Left ventricle myocardium superior (tissue), 1 donor: ENCODE results near the gene CD81. TPM values are rescaled to one million over a fixed set of nuclear protein-coding genes. Genes with fewer than 3 reads are reported as not detected.
A peak's percentile ranks its signal among the peaks of the same experiment; 100 is the strongest.

ENCODE experiments used
- ATAC-seq: fragments of 200-7000 bp; cut with Tn5 transposase; one replicate; pipeline ENCODE4 v1.9.1; 2020; ENCODE audit warnings: mild to moderate bottlenecking, moderate library complexity
- DNase-seq: peaks from one replicate; pipeline ENCODE4 v3.0.0-alpha.2; 2020
- intact Hi-C: fragments of 100-400 bp; cut with micrococcal nuclease; formaldehyde crosslinking; loops from one replicate; pipeline ENCODE4 v1.11.0; 2022
- total RNA-seq: library from RNA; stranded (reverse); fragmentation: NEBNext Ultra II Directional; extraction: Animal tissue kit (Norgen Biotek cat#: 25700); gene quantifications from one replicate; pipeline ENCODE4 v1.2.1, GENCODE V29; 2021
- donor health status: DM: no; HTN: yes; CAD: no; lungs with severe emphysema.

CD81 gene
- total RNA-seq, 1 donor from 2014 or later: 653 TPM

DNA sequence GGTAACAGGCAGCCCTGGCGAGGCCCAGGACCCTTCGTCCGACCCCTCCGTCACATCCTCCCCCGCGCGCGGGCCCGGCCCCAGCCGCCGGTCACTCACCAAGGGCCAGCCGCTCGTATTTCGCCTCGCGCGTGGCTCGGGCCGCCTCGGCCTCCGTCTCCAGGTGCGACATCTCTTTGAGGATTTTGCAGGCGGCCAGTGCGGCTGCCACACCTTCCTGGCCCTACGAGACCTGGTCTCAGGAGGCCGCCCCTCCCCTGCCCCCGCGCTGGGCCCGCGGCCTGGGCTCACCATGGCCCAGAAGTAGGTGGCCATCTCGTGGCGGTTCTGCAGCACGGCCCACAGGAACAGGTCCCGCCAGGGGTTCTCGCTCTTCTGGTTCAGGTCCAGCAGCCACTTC lies 37.5 kb downstream of the CD81 start:
- ATAC-seq: no peak
- intact Hi-C loops: loop anchor here (10.0 kb wide), 1 partner anchor 220 kb away; no protein-coding TSS in a partner anchor
- no peak for DNase-seq

DNA sequence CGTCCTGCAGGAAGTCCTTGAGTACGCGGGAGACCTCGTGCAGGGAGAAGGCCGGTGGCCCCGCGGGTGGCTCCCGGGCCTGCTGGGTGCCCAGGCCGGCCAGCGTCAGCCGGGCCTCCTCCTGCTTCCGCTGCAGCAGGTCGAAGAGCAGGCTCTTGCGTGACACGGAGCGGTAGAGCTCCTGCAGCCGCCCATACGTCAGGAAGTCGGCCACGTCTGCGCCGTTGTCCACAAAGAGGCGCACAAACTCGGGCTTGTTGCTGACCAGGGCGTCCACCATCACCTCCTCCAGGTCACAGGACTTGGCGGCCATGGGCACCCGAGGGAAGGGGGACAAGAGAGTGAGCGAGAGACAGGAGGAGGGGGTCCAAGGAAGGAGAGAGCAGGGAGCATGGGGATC lies 38.1 kb downstream of the CD81 start:
- no peak for DNase-seq

DNA sequence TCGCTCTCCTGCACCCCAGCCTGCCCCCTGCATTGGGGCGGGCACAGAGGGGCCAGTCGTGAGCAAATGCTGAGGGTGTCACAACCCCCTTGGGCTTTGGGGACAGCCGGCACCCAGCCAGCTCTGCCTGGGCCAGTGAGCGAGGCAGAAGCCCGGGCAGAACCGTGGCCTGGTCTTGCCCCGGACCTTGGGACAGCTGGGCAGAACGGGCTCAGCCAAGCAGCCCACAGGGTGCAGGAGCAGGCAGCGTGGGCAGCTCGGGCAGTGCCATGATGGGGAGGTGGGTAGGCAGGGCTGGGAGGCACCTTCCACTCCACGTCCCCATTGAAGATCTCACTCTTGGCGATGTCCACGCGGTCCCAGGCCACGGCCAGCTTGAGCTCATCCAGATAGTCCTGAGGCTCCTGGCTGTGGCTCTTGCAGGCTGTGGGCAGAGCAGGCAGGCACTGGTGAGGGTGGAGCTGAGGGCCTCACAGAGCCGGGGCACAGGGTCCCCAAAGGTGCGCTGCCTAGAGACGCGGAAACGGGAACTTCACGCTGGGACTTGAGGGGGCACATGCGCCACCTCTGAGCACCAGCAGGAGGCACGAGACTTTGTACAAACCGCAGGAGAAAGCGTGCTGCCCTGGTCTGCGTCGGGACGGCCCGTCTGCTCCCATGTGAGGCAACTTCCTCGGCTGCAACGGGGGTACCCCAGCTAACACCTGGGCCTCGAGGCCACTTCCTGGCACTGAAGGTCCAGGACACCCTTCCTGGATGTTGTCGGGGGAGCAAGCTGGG lies 38.7 kb downstream of the CD81 start:
- DNase-seq: no peak
- intact Hi-C loops: loop anchor here (10.0 kb wide), 1 partner anchor 221 kb away; no protein-coding TSS in a partner anchor

More for the DNA sequence above, 38.1 kb downstream of the CD81 start:
- ATAC-seq: no peak
- intact Hi-C loops: loop anchor here (10.0 kb wide), 1 partner anchor 220 kb away; no protein-coding TSS in a partner anchor

DNA sequence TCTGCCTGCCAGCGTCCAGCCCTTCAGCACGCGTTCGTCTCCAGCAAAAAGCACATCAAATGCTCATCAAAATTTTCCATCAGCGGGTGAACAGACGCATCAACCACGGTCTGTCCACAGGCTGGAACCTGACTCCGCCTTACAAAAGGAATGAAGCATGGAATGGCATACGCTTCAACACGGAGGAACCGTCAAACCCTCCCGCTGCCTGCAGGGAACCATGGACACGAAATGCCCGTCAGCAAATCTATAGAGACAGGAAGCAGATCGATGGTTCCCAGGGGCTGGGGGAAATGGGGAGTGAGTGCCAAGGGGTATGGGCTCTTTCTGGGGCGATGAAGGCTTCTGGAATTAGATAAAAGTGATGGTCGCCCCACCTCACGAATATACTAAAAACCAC lies 39.7 kb downstream of the CD81 start:
- ATAC-seq: no peak
- peak; percentile 3 for DNase-seq
- intact Hi-C loops: loop anchor here (10.0 kb wide), 1 partner anchor 222 kb away; no protein-coding TSS in a partner anchor

More for the DNA sequence above, 38.7 kb downstream of the CD81 start:
- ATAC-seq: no peak

DNA sequence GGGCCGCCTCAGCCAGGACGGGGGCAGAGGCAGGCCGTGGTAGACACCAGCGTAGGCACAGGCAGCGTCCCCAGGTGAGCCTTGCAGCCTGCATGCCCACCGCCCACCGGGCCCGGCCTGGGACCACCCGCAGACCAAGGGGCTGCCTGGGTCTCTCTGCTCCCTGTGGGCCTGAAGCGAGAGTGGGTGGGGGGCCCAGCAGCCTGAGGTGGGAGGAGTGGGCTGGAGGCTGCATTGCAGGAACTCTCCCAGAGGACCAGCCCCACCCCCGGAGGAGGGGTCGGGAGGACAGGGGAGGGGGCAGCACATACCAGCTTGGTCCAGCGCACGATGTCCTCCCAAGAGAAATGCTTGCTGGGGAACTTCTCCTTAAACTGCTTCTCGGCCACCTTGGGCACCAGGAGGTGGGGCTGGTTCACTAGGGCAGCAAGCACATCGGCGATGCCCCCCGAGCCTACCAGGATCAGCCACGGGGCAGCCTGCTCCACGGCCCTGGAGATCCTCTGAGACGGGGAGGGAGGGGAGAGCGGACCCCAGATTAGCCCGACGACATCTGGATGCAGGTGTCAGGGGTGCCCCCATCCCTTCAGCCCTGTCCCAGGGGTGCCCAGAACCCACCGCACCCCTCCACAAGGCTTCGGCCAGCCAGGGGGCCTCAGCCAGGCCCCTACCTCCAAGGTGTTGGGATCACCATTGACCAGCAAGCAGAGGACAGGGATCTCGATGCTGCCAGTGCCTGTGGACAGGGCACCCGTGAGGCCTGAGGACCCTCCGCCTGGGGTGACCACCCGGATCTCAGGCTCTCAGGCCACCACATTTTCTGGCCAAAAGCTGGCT lies 41.0 kb downstream of the CD81 start:
- ATAC-seq: no peak
- intact Hi-C loops: loop anchor here (10.0 kb wide), 1 partner anchor 223 kb away; no protein-coding TSS in a partner anchor
- DNase-seq: peak; percentile 28

DNA sequence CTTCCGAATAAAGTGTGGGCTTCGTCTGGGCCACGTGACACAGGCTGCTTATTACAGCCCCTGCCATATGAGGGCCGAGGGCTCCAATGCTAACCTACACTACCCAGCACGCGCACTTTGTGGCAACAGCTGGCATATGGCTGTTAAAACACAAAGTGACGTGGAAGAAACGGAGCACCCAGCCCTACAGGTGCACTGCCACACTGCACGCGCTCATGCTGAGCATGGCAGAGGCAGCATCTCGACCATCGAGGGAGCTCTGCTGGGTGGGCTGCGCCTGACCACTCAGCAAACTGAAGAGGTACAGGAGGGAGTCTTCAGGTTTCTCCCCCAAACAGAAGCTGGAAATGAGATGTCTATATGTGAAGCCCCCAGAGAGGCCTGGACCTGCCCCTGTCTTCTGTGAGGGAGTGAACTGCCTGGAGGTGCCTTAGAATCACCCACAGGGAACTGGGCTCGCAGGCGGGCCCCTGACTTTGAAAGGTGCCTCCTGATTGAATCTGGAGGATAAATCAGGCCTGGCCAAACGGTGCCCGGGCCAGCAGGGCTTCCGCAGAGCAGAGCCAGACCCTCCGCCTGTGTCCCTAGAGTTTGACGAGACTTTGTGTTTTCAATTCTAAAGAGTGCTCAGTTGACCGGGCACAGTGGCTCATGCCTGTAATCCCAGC lies 41.7 kb downstream of the CD81 start:
- intact Hi-C loops: loop anchor here (10.0 kb wide), 1 partner anchor 224 kb away; no protein-coding TSS in a partner anchor
- DNase-seq (peak; percentile 17), ATAC-seq (no peak)

DNA sequence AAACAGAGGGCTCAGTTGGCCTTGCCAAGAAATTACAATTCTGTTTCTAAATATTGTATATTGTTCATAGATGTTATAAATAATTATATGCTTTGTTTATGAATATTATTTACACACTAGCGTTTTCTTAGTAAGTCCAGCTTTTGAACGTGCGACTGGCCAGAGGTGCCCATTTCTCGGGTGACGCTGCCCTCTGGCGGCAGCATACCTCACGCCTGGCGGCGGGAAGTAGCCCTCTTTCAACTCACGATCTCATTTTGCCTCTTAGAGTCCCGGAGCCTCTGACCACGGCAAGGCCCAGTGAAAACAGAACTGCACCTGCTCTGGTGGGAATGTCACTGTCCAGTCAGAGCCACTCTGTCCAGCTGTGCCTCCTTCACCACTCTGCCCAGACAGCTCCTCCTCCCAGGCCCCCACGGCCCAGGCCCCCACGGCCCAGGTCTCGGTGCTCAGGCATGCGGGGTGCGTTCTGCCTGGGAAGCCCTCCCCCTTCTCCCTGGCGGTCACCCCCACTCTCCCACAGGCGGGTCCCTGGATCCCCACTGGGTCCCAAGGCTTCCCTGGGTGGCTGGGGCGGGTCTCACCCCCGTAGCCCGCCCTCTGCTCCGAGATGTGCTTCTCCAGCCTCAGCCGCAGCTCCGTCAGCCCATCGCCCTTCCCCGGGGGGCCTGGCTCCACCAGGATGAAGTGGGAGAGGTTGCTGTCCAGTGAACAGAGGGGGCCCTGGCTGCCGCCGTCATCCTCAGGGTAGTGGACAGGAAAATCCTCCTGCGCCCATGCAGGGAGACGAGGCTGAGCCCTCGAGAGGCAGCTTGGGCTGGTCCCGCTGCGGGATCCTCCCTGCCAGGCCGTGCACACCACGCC lies 42.8 kb downstream of the CD81 start:
- peak; percentile 89 for DNase-seq
- intact Hi-C loops: loop anchor here (2.0 to 10.0 kb wide), 2 partner anchors 115 to 225 kb away; no protein-coding TSS in a partner anchor
- peak; percentile 84 for ATAC-seq

DNA sequence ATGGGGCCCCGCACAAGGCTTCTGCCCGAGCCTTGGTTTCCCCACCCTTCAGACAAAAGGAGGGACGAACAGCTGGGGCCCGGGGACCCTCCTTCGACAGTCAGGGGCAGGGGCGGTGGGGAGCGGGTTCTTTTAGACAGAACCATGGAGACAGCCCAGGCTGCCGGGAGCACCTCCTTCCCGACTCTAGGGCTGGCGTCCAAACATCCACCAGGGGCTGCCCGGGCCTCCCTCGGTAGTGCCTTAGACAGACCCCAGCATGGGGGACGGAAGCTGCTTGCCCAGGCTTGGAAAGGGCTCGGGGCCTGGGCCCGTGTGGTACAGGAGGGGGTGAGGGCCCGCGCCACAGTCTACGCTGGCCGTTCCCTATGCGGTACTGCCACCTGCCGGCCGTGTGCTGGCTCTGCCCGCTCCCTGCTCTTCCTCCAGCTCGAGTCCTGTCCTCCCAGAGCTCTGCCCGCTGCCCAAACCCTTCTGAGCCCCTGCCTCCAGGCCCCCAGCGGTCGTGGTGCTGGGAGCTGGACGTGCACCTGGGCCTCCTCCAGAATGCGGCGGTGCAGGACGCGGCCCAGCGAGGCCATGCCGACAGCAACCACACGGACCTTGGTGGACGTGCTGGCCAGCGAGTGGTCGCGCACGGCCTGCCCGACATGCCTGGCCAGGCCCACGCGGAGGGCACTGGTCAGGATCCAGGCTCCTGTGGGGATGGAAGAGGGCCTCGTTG lies 43.6 kb downstream of the CD81 start:
- ATAC-seq: peak; percentile 96

DNA sequence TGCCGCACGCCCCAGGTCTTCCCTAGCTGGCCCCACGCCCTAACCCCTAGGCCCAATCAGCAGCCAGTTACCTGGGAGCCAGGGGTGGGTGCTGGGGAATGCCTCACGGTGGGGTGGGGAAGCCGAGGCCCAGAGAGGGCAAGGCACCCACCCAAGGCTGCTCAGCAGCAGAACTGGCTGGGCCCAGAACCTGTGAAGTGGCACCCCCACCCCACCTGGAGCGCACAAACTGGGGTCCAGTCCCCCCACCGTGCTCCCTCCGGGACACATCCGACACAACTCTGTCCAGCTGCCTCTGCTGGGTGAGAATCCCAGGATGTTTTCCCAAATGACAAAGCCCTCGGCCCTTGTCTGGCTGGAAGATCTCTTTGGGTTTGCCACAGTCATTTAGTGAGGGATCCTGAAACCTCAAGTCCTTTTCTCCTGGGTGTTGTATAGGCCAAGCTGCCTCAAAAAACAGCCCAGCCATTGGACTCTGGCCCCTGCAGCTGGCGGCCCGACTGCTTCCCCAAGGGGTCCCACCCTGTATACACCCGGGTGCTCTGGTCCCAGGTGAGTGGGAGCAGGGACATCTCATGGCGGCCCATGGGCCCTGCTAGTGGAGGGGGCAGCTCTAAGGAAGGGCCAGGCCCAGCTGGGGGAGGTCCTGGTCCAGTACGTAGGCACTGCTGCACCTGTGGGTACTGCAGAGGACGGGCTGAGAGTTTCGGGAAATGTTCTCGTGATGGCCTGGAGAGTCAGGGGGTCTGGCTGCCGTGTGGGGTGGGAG lies 44.3 kb downstream of the CD81 start:
- ATAC-seq (no peak), DNase-seq (peak; percentile 31)
- intact Hi-C loops: loop anchor here (2.0 kb wide), 1 partner anchor 117 kb away; no protein-coding TSS in a partner anchor

More for the DNA sequence above, 43.6 kb downstream of the CD81 start:
- peak; percentile 87 for DNase-seq
- intact Hi-C loops: loop anchor here (2.0 kb wide), 1 partner anchor 116 kb away; no protein-coding TSS in a partner anchor

DNA sequence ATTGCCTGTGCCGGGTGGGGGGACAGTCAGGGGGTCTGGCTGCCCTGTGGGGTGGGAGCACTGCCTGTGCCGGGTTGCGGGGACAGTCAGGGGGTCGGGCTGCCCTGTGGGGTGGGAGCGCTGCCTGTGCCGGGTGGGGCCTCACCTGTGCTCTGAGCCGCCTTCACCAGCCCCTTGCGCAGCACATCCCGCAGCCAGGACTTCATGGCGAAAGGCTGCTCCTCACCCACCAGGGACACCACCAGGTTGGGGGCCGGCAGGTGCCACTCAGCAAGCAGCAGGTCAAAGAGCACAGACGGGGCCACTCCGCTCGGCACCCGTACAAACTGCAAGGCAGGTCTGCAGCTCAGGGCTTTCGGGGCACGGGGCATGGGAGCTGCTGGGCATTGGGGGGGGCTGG lies 44.9 kb downstream of the CD81 start:
- ATAC-seq (no peak), DNase-seq (peak; percentile 32)
- intact Hi-C loops: loop anchor here (2.0 kb wide), 1 partner anchor 117 kb away; no protein-coding TSS in a partner anchor

DNA sequence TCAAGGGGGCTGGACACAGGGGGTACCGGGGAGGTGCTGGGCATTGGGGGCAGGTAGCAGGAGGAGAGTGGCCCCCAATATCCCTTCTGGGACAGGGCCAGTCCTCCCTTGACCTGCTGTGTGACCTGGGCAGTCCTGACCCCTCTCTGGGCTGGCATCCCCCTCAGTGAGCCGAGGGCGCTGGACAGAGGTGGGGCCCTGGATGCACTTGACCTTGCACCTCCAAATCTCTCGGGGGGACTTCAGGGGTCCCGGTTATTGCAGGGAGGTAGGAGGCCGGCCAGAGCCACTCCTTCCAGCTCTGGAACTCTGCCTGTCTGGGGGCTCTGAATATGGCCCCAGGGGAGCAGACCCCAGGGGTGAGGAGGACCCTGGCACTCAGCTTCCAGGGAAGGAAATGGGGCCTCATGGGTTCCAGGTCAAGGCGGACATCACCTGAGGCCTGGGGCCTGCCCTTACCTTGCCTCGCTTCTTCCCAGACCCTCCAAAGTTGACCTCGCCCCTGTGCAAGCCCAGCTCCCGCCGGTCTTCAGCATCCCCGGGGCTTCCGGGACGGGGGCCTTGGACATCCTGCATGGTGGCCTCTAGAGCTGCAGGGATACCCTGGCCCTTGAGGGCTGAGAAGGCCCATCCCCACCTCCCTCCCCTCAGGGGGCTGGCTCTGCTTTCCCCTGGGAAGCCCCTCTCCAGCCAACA lies 45.5 kb downstream of the CD81 start:
- no peak for ATAC-seq
- intact Hi-C loops: no loop called here
- peak; percentile 23 for DNase-seq

DNA sequence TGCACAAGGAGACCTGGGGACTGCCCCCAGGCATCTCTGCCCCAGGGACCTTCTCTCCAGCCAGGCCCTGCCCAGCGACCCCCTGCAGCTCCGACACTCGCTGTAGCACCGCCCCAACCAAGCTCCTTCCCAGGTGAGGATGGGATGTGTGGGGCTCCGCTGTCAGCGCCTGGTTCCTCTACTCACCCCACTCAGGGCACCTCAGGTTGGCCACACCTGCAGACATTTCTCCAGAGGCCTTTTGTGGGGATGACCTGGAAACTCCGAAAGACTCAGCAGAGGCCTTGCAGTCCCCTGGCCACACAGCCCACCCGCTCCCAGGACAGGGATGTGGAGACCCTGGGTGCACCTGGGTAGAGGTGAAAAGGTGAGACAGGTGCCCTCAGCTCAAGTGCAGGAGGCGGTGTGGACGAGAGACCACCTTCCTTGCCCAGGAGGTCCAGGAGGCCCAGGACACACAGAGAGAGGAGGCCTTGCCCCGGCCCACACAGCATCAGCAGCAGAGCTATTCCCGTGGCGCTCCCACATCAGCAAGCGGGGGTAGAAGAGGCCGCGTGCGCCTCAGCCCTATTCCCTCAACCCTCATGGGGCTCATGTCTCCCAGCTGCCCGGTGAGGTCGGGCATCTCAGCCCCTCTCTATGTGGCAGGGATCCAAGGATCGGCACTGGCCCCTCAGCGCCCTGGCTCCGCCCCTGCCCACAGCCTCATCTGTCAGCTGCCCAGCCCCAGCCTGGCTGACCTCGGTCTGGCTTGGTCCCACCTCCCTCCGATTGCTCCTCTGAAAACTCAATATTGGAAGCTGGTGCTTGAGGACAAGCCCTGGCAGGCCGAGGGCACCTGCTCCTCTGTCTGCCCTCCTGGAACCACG lies 46.3 kb downstream of the CD81 start:
- DNase-seq (peak; percentile 17), ATAC-seq (no peak)
- intact Hi-C loops: no loop called here

DNA sequence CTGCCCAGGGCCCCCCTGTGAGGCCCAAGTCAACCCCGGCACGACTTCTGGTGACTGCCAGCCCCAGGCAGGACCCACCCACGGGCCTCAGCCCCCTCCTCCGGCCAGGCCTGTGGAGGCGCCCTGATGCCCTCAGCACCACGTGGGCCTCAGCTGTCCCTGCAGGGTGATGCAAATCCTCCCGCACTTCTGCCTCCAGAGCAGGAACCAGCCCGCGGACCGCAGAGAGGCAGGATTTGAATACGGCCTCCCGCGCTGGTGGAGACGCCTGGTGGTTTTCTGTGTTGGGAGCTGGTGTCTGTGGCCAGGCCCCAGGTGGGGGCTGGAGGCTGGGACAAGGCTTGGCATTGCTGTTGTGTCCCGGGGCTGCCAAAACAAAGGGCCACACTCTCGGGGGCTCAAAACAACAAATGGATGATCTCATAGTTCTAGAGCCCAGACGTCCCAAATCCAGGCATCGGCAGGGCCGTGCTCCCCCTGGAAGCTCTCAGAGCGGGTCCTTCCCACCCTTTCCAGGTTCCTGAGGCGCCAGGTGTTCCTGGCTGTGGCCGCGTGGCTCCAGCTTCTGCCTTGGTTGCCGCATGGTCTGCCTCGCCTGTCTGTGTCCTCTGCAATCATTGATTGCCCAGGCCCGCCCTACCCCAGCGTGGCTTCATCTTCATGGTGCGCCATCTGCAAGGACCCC lies 47.8 kb downstream of the CD81 start:
- peak; percentile 19 for DNase-seq
- no peak for ATAC-seq
- intact Hi-C loops: no loop called here

DNA sequence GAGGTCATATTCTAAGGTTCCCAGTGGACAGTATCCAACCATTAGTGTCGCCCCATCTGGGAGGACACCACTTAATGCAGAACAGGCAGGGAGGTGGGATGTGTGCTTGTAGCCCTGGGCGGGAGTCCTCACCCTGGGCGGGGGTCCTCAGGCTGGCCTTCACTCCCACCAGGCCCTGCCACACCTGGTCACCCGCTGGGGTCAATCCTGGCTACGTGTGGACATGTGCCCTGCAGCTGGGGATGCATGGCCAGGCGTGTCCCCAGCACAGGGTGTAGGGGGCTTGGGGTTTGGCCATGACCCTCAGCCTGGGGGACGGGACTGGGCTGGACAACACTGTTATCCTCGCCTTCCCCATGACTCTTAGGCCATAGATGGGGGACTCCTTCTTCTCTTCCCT lies 48.4 kb downstream of the CD81 start:
- DNase-seq: no peak
- ATAC-seq: no peak
- intact Hi-C loops: no loop called here

DNA sequence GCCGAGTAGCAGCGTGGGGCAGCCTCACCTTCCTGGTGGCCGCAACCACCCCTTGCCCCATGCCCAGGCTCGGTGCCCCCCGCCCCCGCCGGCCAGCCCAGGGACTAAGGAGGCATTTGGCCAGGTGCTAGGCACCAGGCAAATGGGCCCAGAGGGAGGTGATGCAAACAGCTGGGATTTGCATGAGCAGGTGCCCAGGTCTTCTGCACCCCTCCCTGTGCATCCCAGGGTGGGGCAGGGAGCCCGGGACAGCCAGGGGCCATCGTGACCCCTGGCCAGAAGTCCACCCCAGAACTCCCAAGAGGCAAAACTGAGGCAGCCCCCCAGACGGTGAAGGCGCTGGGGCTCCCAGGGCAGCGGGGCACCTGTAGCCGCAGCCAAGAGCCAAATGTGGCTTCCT lies 49.1 kb downstream of the CD81 start:
- ATAC-seq (no peak), DNase-seq (no peak)
- intact Hi-C loops: no loop called here
